ENCODE data around the gene SMYD3.

SMYD3 gene

GRCh38 chr1:246051909-246052518 lies 455.1 kb downstream of the SMYD3 start:
- no peak for DNase-seq
- no peak for TF ChIP-seq CTCF (IDR thresholded peaks at IDR 0.05)
- Mint-ChIP-seq H3K4me3 (no peak overlapping the region), H3K27me3 (ENCODE audit: low read depth, poor library complexity) (no peaks in the 10 kb centered on the region), H3K9me3 (peaks cover 10% of the 10 kb centered on the region), H3K4me1 (no peaks in the 10 kb centered on the region), H3K36me3 (ENCODE audit: low read depth) (peaks cover 26% of the 10 kb centered on the region), H3K27ac (no peak overlapping the region)

DNA sequence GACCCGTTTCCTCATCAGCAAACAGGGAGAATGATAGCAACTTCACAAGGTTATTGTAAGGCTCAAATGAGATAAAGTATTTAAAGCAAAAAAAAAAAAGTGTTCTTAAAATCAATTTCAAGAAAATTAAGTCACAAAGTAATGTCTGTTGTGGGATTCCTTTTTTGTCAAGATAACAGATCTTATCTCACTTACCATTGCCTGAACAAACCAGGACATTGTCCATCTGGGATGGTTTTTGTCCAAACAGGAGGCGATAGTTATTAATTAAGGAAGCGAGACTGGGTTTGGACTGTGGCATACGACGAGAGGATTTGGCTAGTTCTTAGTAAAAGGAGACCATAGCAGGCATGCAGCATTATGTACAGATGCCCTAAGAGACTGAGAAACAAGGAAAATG lies 458.4 kb downstream of the SMYD3 start:
- H3K27ac Mint-ChIP-seq: peak overlapping the region; percentile 85

DNA sequence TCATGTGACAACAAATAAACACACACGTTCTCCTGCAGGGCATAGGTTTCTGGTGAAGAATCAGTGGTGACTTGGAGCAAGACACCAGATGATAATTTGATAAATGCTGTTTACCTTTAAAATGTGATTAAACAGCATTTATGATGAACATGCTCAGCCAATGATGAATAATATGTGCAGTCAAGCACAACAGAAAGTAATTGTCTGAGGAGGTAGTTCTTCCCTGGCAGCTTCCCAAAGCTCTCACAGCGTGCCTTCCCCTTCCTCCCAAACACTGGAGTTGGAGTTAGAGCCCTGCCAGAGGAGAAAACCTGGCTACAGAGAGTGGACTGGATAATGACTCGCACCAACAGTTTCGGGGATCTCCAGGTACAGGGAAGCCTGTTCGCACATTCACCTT lies 463.5 kb downstream of the SMYD3 start:
- no peak for DNase-seq
- Mint-ChIP-seq H3K36me3 (ENCODE audit: low read depth) (peaks cover 8% of the 10 kb centered on the region), H3K9me3 (peaks cover 13% of the 10 kb centered on the region), H3K4me1 (peaks cover 36% of the 10 kb centered on the region), H3K27me3 (ENCODE audit: low read depth, poor library complexity) (no peaks in the 10 kb centered on the region), H3K4me3 (no peak overlapping the region), H3K27ac (peak overlapping the region; percentile 82)
- no peak for TF ChIP-seq CTCF (IDR thresholded peaks at IDR 0.05)

More for the DNA sequence above, 458.4 kb downstream of the SMYD3 start:
- Mint-ChIP-seq H3K27me3 (ENCODE audit: low read depth, poor library complexity) (no peaks in the 10 kb centered on the region), H3K4me3 (no peak overlapping the region), H3K36me3 (ENCODE audit: low read depth) (peaks cover 25% of the 10 kb centered on the region), H3K4me1 (peaks cover 10% of the 10 kb centered on the region), H3K9me3 (peaks cover 13% of the 10 kb centered on the region)
- no peak for DNase-seq
- no peak for TF ChIP-seq CTCF (IDR thresholded peaks at IDR 0.05)

DNA sequence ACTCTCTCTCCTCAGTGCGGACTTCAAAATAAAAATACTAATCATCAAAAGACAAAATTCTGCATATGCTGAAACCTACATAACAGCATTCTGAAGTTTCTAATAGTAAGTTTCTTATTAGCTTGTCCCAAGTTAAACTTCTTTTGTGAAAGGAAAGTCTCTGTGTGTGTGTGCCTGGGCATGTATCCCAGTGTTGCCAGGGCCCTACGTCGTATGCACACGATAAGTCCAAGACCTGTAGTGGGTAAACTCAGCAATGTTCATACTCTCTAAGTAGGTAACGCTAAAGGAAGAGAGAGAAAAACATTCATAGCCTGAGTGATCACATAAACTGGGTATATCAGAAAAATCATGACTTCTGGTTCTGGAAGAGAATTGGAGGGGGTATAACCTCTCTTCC lies 465.7 kb downstream of the SMYD3 start:
- Mint-ChIP-seq H3K4me3 (no peak overlapping the region), H3K27me3 (ENCODE audit: low read depth, poor library complexity) (no peaks in the 10 kb centered on the region), H3K27ac (no peak overlapping the region), H3K9me3 (peaks cover 13% of the 10 kb centered on the region), H3K36me3 (ENCODE audit: low read depth) (peaks cover 8% of the 10 kb centered on the region), H3K4me1 (peaks cover 37% of the 10 kb centered on the region)
- TF ChIP-seq CTCF (IDR thresholded peaks at IDR 0.05): no peak
- no peak for DNase-seq

GRCh38 chr1:246040200-246040890 lies 466.7 kb downstream of the SMYD3 start:
- no peak for TF ChIP-seq CTCF (IDR thresholded peaks at IDR 0.05)
- Mint-ChIP-seq H3K27ac (no peak overlapping the region), H3K36me3 (ENCODE audit: low read depth) (peaks cover 8% of the 10 kb centered on the region), H3K4me3 (no peak overlapping the region), H3K4me1 (peaks cover 47% of the 10 kb centered on the region), H3K9me3 (peaks cover 13% of the 10 kb centered on the region), H3K27me3 (ENCODE audit: low read depth, poor library complexity) (no peaks in the 10 kb centered on the region)
- no peak for DNase-seq

- H3K27ac Mint-ChIP-seq: no peak overlapping the region
- peaks cover 7% of the 10 kb centered on the region for H3K9me3 Mint-ChIP-seq
- peaks cover 54% of the 10 kb centered on the region for H3K4me1 Mint-ChIP-seq
- H3K36me3 Mint-ChIP-seq (ENCODE audit: low read depth): peaks cover 4% of the 10 kb centered on the region
- no peaks in the 10 kb centered on the region for H3K27me3 Mint-ChIP-seq (ENCODE audit: low read depth, poor library complexity)
- DNase-seq: no peak
- no peak for TF ChIP-seq CTCF (IDR thresholded peaks at IDR 0.05)
- H3K4me3 Mint-ChIP-seq: no peak overlapping the region
Observed at GRCh38 chr1:246039584-246039983, 467.5 kb downstream of the SMYD3 start.

Measured in nephron progenitor cell (in vitro differentiated cells).